ENCODE measurements around the gene FBN2. TPM values are rescaled to one million over a fixed set of nuclear protein-coding genes. Genes with fewer than 3 reads are reported as not detected.
"Not testable (repeated sequence)": the region's sequence is repeated elsewhere in the genome, so short reads cannot be mapped to it uniquely, and the experiment has no call there.

FBN2 gene
- total and polyA plus RNA-seq, 12 donors = 2.2 to 237 (median 21.6) TPM

GRCh38 chr5:128328446-128328845, 209.6 kb downstream of the FBN2 start:
- H3K27ac ChIP-seq = no peak overlapping the region

GRCh38 chr5:128328007-128328406, 210.0 kb downstream of the FBN2 start:
- Histone ChIP-seq H3K4me3 (no peak overlapping the region), H3K27ac (no peak overlapping the region)
- WGBS, 4 donors = 75 to 95% (median 76%) methylated on average over 1 of the region's 1 CpG

More at GRCh38 chr5:128328446-128328845, 209.6 kb downstream of the FBN2 start:
- intact Hi-C loops (cut with DNase I) = no loop called here
- TF ChIP-seq CTCF (IDR thresholded peaks at IDR 0.05) (no peak), POLR2A (IDR thresholded peaks at IDR 0.05) (no peak)
- no peaks in the 10 kb centered on the region for H3K4me1 ChIP-seq (replicated peaks in 1 of 2)
- H3K27me3 ChIP-seq = no peaks in the 10 kb centered on the region
- H3K9me3 ChIP-seq (replicated peaks in 1 of 3) = no peaks in the 10 kb centered on the region
- no peaks in the 10 kb centered on the region for H3K36me3 ChIP-seq (replicated peaks in 1 of 2)
- WGBS, 4 donors = 56 to 77% (median 69%) methylated on average over 8 of the region's 8 CpGs
- H3K4me3 ChIP-seq = no peak overlapping the region
- no peak for DNase-seq

DNA sequence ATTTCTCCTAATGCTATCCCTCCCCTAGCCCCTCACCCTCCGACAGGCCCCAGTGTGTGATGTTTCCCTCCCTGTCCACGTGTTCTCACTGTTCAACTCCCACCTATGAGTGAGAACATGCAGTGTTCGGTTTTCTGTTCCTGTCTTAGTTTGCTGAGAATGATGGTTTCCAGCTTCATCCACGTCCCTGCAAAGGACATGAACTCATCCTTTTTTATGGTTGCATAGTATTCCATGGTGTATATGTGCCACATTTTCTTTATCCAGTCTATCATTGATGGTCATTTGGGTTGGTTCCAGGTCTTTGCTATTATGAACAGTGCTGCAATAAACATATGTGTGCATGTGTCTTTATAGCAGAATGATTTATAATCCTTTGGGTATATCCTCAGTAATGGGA, 216.6 kb downstream of the FBN2 start:
- H3K27ac ChIP-seq; H3K9me3 ChIP-seq (replicated peaks in 1 of 3); H3K4me3 ChIP-seq; H3K27me3 ChIP-seq; DNase-seq; H3K4me1 ChIP-seq (replicated peaks in 1 of 2); H3K36me3 ChIP-seq (replicated peaks in 1 of 2); intact Hi-C loops (cut with DNase I): not testable (repeated sequence)
- 89 to 98% (median 94%) methylated on average over 4 of the region's 4 CpGs for WGBS, 4 donors

More at GRCh38 chr5:128328007-128328406, 210.0 kb downstream of the FBN2 start:
- intact Hi-C loops (cut with DNase I) = no loop called here
- no peaks in the 10 kb centered on the region for H3K9me3 ChIP-seq (replicated peaks in 1 of 3)
- no peaks in the 10 kb centered on the region for H3K36me3 ChIP-seq (replicated peaks in 1 of 2)
- DNase-seq = no peak
- TF ChIP-seq CTCF (IDR thresholded peaks at IDR 0.05) = no peak
- TF ChIP-seq POLR2A (IDR thresholded peaks at IDR 0.05) = no peak
- H3K4me1 ChIP-seq (replicated peaks in 1 of 2) = no peaks in the 10 kb centered on the region
- no peaks in the 10 kb centered on the region for H3K27me3 ChIP-seq

DNA sequence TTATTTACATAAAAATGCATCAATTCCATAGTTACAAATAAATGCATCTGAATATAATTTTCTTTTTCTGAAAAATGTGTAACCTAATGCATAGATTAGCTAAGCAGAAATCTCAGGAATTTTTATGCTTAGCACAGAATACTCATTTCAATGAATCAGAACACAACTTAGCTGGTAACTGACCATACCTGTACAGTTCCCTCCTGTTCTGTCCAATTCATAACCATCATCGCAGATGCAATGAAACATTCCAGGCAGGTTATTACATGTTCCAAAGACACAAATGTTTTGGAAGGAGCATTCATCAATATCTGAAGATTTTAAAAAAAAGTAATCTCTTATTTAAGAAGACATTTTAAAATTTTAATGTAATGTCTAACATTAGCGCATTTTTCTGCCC, 219.4 kb downstream of the FBN2 start:
- Histone ChIP-seq H3K4me1 (replicated peaks in 1 of 2) (no peaks in the 10 kb centered on the region), H3K27ac (no peak overlapping the region), H3K4me3 (no peak overlapping the region), H3K9me3 (replicated peaks in 1 of 3) (no peaks in the 10 kb centered on the region), H3K36me3 (replicated peaks in 1 of 2) (no peaks in the 10 kb centered on the region), H3K27me3 (no peaks in the 10 kb centered on the region)
- no peak for DNase-seq
- intact Hi-C loops (cut with DNase I) = no loop called here
- no peak for TF ChIP-seq POLR2A (IDR thresholded peaks at IDR 0.05)
- no peak for TF ChIP-seq CTCF (IDR thresholded peaks at IDR 0.05)
- 94 to 99% (median 95%) methylated on average over 2 of the region's 2 CpGs for WGBS, 4 donors

- Histone ChIP-seq H3K4me3 (no peak overlapping the region), H3K27me3 (no peaks in the 10 kb centered on the region), H3K9me3 (replicated peaks in 1 of 3) (no peaks in the 10 kb centered on the region), H3K4me1 (replicated peaks in 1 of 2) (no peaks in the 10 kb centered on the region), H3K36me3 (replicated peaks in 1 of 2) (no peaks in the 10 kb centered on the region), H3K27ac (no peak overlapping the region)
- DNase-seq = no peak
- TF ChIP-seq CTCF (IDR thresholded peaks at IDR 0.05) (no peak), POLR2A (IDR thresholded peaks at IDR 0.05) (no peak)
- WGBS, 4 donors = 87 to 100% (median 90%) methylated on average over 1 of the region's 1 CpG
- intact Hi-C loops (cut with DNase I) = no loop called here
Observed at GRCh38 chr5:128317481-128317880, 220.6 kb downstream of the FBN2 start.
